ENCODE results near the gene SHC3.

Gene SHC3

DNA sequence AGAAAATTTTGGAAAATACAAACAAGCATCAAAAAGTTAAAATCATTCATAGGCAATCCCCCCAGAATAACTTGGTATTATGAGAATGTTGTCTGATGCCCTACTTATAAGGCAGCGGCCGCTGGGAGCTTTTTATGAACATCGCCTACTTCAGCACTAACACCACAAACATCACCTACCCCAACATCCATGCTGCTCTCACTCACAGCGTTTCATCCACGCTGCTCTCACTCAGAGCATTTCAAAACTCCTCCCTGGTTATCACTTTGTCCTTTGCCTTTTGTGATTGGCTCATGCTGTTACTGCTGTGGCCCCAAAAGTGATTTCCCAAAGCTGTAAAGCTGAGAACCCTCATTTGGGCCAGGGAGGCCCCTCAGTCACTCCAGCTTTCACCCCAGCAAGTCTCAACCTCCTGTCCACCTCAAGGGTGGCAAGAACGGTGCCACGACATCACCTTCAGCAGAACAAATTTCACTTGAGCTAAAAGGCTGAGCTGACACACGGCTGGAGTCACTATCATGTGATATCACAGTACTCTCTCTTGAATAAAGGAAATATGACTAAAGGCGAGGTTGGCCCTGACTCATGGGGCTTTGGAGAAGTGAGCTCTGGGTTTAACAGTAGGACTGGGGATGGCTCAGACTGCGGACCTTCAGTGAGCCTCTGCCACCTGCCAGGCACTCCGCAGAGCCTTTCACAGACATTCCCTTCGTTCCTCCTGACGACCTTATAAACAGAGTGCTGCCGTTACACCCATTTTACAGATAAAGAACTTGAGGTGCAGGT lies 25.2 kb downstream of the SHC3 start:
- no peak for DNase-seq

DNA sequence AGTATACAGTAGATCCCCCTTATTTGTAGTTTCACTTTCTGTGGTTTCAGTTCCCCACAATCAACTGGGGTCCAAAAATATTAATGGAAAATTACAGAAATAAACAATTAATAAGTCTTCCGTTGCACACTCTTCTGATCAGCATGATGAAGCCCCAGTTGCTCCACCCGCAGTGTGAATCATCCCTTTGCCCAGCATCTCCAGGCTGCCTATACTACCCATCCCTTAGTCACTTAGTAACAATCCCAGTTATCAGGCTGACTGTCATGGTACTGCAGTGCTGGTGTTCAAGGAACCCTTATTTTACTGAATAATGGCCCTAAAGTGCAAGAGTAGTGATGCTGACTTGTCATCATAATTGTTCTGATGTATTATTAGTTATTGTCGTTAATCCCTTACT lies 28.9 kb downstream of the SHC3 start:
- no peak for DNase-seq

- no peak for DNase-seq
Measured at GRCh38 chr9:89145097-89145496, 33.5 kb downstream of the SHC3 start.

- no peak for DNase-seq
Measured at GRCh38 chr9:89144238-89144637, 34.4 kb downstream of the SHC3 start.

- no peak for DNase-seq
Measured at GRCh38 chr9:89143266-89143665, 35.4 kb downstream of the SHC3 start.

- DNase-seq, result no peak
Measured at GRCh38 chr9:89139455-89139854, 39.2 kb downstream of the SHC3 start.

- no peak for DNase-seq
Measured at GRCh38 chr9:89138463-89139390, 39.9 kb downstream of the SHC3 start.

- DNase-seq, result no peak
Measured at GRCh38 chr9:89137542-89138462, 40.8 kb downstream of the SHC3 start.

DNA sequence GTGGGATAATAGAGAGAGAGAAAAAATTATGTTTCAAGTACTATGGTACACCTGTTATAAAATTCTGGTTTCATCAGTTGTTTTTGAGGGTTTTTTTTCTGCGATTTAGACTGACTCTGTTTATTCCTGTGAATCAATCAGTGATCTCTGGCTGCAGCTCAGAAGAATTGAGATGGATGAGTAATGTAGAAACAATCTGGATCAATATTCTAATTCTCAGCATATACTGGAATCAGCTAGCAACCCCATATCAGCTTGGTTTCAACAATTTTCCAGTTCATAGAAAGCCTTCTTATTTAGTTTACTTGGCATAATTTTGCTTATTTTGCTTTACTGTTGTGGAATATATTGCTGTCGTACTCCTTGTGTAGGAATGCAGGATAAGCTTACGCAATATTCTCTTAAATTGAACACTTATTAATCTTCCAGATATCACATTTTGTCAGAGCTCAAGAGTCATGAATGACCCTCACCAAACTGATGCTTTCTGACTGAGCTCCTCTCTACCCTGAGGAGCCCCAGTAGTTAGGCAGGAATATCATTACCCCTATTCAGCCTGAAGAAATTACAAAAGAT lies 42.9 kb downstream of the SHC3 start:
- DNase-seq, result no peak

- no peak for DNase-seq
Measured at GRCh38 chr9:89134709-89135108, 43.9 kb downstream of the SHC3 start.

GRCh38 chr9:89122949-89123348 lies 55.7 kb downstream of the SHC3 start:
- DNase-seq, result no peak

GRCh38 chr9:89120704-89121103 lies 57.9 kb downstream of the SHC3 start:
- no peak for DNase-seq

- no peak for DNase-seq
Measured at GRCh38 chr9:89116805-89117192, 61.8 kb downstream of the SHC3 start.

DNA sequence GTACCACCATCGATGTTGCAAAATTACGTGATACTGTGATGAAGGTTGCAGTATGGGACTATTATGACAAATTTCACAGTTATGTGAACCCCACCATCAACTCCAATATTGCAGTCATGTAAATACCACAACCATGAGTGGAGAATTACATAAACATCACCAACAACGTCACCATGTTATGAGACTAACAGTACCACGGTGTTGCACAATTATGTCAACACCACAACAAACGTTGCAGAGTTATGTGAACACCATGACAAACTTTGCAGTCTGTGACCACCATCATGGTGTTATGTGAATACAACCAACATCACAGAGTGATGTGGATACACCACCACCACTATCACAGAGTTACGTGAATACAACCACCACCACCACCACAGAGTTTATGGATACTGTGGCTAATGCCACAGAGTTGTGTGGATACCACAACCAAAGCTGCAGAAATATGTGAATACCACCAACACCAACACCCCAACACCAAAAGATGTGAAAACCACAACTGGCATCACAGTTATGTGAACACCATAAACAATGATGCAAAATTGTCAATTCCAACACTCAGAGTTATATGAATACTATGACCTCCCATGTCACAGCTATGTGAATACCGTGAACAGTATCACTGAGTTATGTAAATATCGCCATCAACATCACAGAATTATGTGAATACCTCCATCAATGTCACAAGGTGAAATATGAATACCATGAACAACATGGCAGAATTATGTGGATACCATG lies 62.4 kb downstream of the SHC3 start:
- no peak for DNase-seq

DNA sequence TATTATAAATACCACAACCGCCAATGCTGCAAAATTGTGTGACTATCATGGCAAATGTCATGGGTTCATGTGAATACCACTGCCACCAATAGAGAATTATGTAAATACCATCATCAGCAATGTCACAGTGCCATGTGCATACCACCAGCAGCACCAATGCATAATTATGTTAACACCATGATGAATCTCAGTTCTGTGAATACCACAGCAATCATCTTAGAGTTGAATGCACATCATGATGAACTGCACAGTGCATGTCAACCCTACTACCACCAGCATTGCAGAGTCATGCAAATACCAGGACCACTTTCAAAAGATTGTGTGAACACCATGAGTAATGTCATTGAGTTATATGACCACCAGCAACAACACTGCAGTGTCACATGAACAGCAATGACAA lies 63.2 kb downstream of the SHC3 start:
- DNase-seq, result no peak

- no peak for DNase-seq
Measured at GRCh38 chr9:89114741-89115140, 63.9 kb downstream of the SHC3 start.

DNA sequence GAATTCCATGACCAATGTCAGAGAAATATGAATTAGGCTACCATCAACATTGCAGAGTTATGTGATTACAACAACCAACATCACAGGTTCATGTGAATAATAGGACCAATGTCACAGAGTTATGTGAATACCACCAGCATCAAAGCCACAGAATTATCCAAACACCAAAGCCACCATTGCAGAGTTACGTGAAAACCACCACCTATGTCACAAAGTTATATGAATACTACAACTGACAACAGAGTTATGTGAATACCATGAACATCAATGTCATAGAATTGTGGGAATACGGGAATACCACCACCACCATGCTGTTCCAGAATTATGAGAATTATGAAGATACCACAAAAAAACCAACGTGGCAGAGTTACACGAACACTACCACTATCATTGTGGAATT lies 64.8 kb downstream of the SHC3 start:
- DNase-seq, result no peak

- DNase-seq, result no peak
Measured at GRCh38 chr9:89112243-89112642, 66.4 kb downstream of the SHC3 start.

DNA sequence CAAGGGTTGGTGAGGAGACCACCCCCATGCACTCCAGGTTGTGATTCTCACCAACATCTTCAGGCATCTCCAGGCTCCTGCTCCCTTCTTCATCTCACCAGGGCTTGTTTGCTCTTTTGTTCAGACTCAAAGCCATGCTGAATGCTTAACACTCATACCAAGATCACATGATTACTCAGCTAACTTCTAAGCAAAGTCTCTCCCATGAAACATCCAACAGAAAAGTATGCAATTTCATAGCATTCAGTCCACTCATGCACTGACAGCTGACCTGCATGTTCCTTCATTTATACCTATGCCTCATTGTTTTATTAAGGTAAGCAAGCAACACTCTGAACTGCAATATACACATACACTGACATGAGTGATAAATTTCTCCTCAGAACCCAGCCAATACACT lies 69.0 kb downstream of the SHC3 start:
- DNase-seq, result no peak

DNA sequence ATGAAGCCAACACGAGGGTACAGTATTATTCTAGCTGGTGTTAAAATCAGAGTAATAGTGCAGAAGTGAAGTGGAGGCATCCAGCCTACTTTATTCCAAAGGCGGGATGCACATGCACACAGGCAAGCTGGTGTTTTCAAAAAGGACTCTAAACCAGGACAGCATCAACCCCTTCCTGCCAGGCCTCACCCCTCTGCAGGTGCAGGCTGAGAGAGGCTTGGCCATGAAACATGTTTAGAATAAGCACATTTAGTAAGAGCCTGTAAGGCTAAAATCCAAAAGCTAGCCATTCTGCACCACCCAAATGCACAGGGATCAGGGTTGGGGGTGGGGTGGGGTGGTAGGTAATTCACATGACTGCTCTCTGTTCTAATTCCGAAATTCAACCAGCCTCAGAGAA lies 71.2 kb downstream of the SHC3 start:
- DNase-seq, result no peak

GRCh38 chr9:89106224-89106851 lies 72.3 kb downstream of the SHC3 start:
- DNase-seq, result no peak
